Measurements from ENCODE around the gene LRRN2. TPM values are rescaled to one million over a fixed set of nuclear protein-coding genes. Genes with fewer than 3 reads are reported as not detected.
"Not testable (repeated sequence)": the region's sequence is repeated elsewhere in the genome, so short reads cannot be mapped to it uniquely, and the experiment has no call there.

Gene LRRN2
- total RNA-seq, result not detected

DNA sequence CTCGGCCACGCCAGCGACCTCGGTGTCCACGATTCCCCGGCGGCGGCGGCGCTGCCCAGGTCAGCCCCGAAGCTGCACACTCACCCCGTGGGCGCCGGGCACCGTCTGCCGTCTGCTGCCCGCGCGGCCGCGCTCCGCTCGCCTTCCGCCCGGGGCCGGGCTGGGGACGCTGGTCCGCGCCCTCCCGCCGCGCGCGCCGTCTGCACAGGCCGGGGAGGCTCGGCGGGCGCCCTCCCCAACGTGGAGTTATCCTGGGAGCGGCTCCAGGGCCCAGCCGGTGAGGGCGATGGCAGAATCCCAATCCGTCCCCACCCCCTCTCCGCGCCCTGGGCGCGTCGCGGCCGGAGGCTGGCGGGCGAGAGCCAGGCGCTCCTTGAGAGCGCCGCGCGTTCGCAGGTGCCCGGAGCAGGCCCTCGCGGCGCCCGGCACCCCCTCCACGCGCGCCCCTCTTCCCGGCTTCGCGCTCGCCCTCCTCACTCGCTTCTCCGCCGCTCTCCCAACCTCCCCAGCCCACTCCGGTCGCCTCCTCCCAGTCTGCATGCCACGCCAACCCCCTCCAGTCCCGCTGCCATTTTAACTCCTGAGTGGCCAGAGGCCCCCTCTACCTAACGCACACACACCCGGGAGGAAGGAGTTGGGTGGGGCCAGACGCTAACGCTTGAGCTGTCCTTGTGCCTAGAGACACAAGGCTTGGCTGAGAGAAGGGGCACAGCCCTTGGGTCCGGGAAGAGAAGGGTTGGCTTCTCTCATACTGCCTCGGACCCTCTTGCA is at the start of gene LRRN2:
Gene LRRN2 (minus strand): TSS at position 503 of the 771 bp plus-strand sequence. CDS start 65,746 bp downstream, outside the sequence.
- H3K9me3 Mint-ChIP-seq, result no peaks in the 10 kb centered on the region
- ATAC-seq (peak; percentile 36 to 46), DNase-seq (no peak)
- peak within 1 kb of the TSS; percentile 46 for H3K4me3 Mint-ChIP-seq
- peaks cover 10% of the 10 kb centered on the region for H3K4me1 Mint-ChIP-seq (ENCODE audit: low read depth)
- H3K36me3 Mint-ChIP-seq (ENCODE audit: insufficient read depth), result no peaks in the 10 kb centered on the region
- H3K27me3 Mint-ChIP-seq (ENCODE audit: low read depth), result peaks cover 50% of the 10 kb centered on the region

- no peak for DNase-seq
- Mint-ChIP-seq H3K9me3 (peaks cover 16% of the 10 kb centered on the region), H3K36me3 (ENCODE audit: insufficient read depth) (no peaks in the 10 kb centered on the region), H3K4me3 (no peak overlapping the region), H3K27me3 (ENCODE audit: low read depth) (peaks cover 15% of the 10 kb centered on the region), H3K4me1 (ENCODE audit: low read depth) (no peaks in the 10 kb centered on the region)
- no peak for ATAC-seq
These were observed 49.5 kb upstream of the LRRN2 start for GRCh38 chr1:204735042-204735441.

DNA sequence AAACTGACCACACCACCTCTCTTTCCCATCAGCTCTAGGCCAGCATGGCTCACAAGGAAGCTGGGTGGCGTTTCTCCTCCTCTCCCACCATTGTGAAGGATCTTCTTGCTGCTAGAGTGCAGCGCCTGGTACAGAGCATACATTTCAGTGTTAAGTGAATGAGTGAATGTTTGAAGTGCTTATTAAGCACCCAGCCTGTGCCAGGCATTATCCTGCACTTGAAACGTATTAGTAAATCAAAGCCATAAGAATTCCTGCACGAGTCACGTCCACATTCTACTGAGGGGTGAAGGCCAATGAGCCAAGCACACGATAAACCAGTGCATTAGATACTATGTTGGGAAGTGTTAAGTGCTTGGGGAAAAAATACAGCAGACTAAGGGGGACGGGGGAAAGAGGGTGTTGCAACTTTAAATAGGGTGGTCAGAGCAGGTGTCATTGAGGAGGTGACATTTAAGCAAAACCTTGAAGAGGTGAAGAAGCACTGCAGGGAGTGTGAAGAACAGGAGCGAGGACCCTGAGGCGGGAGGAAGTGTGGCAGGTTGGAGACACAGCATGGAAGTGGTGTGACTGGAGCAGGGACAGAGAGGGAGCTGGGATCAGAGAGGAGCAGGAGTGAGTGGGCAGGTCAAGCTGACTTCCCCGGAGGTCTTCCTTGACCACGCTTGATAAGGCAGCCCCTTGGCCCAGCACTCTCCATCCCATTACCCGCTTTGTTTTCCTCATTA is 48.5 kb upstream of the LRRN2 start:
- H3K4me3 Mint-ChIP-seq, result no peak overlapping the region
- no peak for ATAC-seq
- DNase-seq, result no peak
- peaks cover 16% of the 10 kb centered on the region for H3K9me3 Mint-ChIP-seq
- peaks cover 17% of the 10 kb centered on the region for H3K27me3 Mint-ChIP-seq (ENCODE audit: low read depth)
- H3K36me3 Mint-ChIP-seq (ENCODE audit: insufficient read depth), result no peaks in the 10 kb centered on the region
- H3K4me1 Mint-ChIP-seq (ENCODE audit: low read depth), result no peaks in the 10 kb centered on the region

DNA sequence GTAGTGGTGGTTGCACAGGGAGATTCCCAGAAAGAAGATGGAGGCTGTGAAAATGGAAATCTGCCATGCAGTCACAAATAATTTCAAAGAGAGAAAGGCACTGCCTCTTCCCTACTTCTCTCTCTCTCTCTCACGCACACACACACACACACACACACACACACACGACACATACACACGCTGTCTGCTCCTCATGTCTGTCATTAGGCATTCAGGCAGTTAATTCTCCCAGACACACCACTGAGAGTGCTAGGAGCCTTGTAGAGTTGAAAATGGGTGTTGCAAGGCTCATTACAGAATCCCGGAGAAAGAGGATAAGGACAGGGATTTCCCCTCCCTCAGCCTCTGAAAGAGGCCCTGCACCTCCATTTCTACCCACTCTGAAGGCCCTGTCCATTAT is 47.8 kb upstream of the LRRN2 start:
- Mint-ChIP-seq H3K27me3 (ENCODE audit: low read depth) (peaks cover 16% of the 10 kb centered on the region), H3K36me3 (ENCODE audit: insufficient read depth) (no peaks in the 10 kb centered on the region), H3K9me3 (peaks cover 10% of the 10 kb centered on the region), H3K4me3 (no peak overlapping the region), H3K4me1 (ENCODE audit: low read depth) (no peaks in the 10 kb centered on the region)
- DNase-seq (no peak), ATAC-seq (no peak)

DNA sequence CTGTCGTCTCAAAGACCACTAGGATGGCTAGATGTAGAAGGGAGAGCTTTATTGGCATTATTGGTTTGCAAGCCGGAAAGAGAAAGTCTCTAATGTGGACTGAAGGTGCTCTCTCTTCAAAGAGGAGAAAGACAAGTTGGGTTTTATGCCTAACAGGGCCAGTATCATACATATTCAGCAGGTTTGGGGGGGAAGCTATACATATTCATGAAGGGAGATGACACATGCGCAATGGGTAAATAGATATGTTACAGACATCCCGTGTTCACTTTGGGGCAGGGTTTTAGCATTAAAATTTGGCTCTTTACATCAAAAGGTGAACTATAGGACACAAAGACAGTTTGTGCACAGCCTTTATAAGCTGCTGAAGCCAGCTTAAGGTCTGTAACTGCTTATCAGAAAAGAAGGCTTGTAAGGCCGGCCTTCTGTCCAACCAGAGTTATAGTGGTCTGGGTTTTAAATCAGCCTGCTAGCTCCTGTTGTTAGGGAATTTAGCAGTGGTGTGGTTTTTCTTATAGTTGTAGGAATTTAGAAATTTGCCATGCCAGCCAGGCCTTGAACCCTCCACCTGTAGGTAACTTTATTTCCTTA is 46.5 kb upstream of the LRRN2 start:
- H3K36me3 Mint-ChIP-seq (ENCODE audit: insufficient read depth), result no peaks in the 10 kb centered on the region
- H3K4me1 Mint-ChIP-seq (ENCODE audit: low read depth), result no peaks in the 10 kb centered on the region
- H3K27me3 Mint-ChIP-seq (ENCODE audit: low read depth), result peaks cover 15% of the 10 kb centered on the region
- H3K4me3 Mint-ChIP-seq, result no peak overlapping the region
- ATAC-seq, result no peak
- no peak for DNase-seq
- H3K9me3 Mint-ChIP-seq, result peaks cover 3% of the 10 kb centered on the region

DNA sequence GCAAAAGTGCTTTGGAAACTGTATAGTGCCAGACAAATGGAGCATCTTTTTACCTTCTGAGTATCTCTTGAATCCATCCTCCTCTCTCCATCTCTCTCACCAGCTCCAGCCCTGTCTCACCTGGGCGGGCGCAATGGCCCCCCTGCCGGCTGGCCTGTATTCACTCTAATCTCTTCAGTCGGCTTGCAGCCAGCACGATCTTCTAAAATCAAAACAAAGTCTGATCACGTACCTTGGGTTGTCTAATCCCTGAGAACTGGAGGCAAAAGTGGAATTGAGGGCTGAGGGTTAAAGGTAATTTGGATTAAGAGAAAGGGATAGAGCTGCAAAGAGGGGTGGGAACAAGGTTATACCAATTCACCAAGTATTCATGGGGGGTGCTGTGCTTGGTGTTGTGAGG is 46.0 kb upstream of the LRRN2 start:
- Mint-ChIP-seq H3K27me3 (ENCODE audit: low read depth) (peaks cover 16% of the 10 kb centered on the region), H3K9me3 (no peaks in the 10 kb centered on the region), H3K4me1 (ENCODE audit: low read depth) (no peaks in the 10 kb centered on the region), H3K36me3 (ENCODE audit: insufficient read depth) (no peaks in the 10 kb centered on the region), H3K4me3 (no peak overlapping the region)
- ATAC-seq, result no peak
- DNase-seq, result no peak

- H3K36me3 Mint-ChIP-seq (ENCODE audit: insufficient read depth), result no peaks in the 10 kb centered on the region
- no peaks in the 10 kb centered on the region for H3K9me3 Mint-ChIP-seq
- ATAC-seq (no peak), DNase-seq (no peak)
- no peak overlapping the region for H3K4me3 Mint-ChIP-seq
- peaks cover 18% of the 10 kb centered on the region for H3K27me3 Mint-ChIP-seq (ENCODE audit: low read depth)
- no peaks in the 10 kb centered on the region for H3K4me1 Mint-ChIP-seq (ENCODE audit: low read depth)
These were observed 45.4 kb upstream of the LRRN2 start for GRCh38 chr1:204730826-204731459.

DNA sequence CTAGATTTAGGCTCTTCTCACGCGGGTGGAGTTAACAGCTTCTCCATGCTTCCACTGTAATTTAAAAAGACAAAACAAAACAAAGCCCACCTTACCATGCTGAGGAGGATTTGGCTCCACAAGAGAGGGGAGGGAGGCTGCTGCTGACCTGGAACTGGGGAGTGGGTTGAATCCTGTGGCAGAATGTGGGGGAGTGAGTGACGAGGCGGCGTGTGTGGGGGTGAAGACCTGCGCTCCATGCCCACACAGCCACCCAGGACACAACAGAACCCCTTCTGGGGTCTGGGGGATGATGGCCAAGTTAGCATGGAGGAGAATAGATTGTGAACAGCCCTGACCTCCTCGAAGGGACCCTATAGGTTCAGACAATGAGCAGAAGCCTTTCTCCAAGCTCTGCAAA is 44.0 kb upstream of the LRRN2 start:
- H3K4me3 Mint-ChIP-seq, result no peak overlapping the region
- no peaks in the 10 kb centered on the region for H3K4me1 Mint-ChIP-seq (ENCODE audit: low read depth)
- ATAC-seq, result no peak
- no peaks in the 10 kb centered on the region for H3K36me3 Mint-ChIP-seq (ENCODE audit: insufficient read depth)
- H3K27me3 Mint-ChIP-seq (ENCODE audit: low read depth), result peaks cover 23% of the 10 kb centered on the region
- DNase-seq, result no peak
- no peaks in the 10 kb centered on the region for H3K9me3 Mint-ChIP-seq

DNA sequence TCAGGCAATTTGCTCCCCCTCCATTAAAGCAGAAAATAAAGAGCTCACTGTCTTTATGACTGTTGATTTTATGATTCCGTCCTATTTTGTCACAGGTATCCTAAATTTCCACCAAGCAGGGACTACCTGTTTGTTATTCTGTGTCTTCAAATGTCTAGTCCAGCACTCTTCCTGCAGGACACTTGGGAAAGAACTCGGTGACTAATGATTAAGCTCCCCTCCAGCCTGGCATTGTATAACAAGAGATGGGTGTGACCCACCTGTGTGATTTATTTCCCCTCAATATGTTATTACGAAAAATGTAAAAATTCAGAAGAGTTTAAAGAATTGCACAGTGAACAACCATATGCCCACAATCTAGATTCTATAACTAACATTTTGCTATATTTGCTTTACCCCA is 42.9 kb upstream of the LRRN2 start:
- Mint-ChIP-seq H3K9me3 (no peaks in the 10 kb centered on the region), H3K4me1 (ENCODE audit: low read depth) (no peaks in the 10 kb centered on the region), H3K27me3 (ENCODE audit: low read depth) (peaks cover 22% of the 10 kb centered on the region), H3K4me3 (no peak overlapping the region), H3K36me3 (ENCODE audit: insufficient read depth) (no peaks in the 10 kb centered on the region)
- no peak for ATAC-seq
- DNase-seq, result no peak

DNA sequence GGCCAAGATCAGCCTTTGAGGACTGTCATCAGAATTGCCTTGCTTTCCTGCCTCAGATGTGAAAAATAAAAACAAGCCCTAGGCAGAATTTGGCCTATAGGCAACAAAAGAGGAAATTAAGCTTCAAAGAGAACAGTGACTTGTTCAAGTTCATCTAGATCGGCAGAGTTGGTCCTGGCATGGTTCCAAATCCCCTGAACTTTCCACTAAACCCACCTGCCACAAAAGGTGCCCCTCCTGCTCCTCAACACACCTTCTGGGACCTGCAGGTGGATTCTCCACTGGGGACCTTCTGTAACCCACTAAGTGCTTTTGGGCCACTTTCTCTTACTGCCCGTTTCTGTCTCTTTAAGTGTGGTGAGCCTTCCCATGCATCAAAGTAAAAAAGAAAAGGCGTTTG is 42.5 kb upstream of the LRRN2 start:
- Mint-ChIP-seq H3K4me3 (no peak overlapping the region), H3K36me3 (ENCODE audit: insufficient read depth) (no peaks in the 10 kb centered on the region), H3K9me3 (no peaks in the 10 kb centered on the region), H3K4me1 (ENCODE audit: low read depth) (no peaks in the 10 kb centered on the region), H3K27me3 (ENCODE audit: low read depth) (peaks cover 22% of the 10 kb centered on the region)
- DNase-seq (no peak), ATAC-seq (no peak)

GRCh38 chr1:204727438-204727837 is 41.9 kb upstream of the LRRN2 start:
- H3K9me3 Mint-ChIP-seq; H3K36me3 Mint-ChIP-seq (ENCODE audit: insufficient read depth); H3K4me3 Mint-ChIP-seq; ATAC-seq; H3K4me1 Mint-ChIP-seq (ENCODE audit: low read depth); DNase-seq: not testable (repeated sequence)
- H3K27me3 Mint-ChIP-seq (ENCODE audit: low read depth), result peaks cover 22% of the 10 kb centered on the region

GRCh38 chr1:204726478-204726877 is 40.9 kb upstream of the LRRN2 start:
- no peaks in the 10 kb centered on the region for H3K36me3 Mint-ChIP-seq (ENCODE audit: insufficient read depth)
- no peak for ATAC-seq
- H3K27me3 Mint-ChIP-seq (ENCODE audit: low read depth), result peaks cover 18% of the 10 kb centered on the region
- H3K4me1 Mint-ChIP-seq (ENCODE audit: low read depth), result no peaks in the 10 kb centered on the region
- no peak overlapping the region for H3K4me3 Mint-ChIP-seq
- H3K9me3 Mint-ChIP-seq, result no peaks in the 10 kb centered on the region
- DNase-seq, result no peak

DNA sequence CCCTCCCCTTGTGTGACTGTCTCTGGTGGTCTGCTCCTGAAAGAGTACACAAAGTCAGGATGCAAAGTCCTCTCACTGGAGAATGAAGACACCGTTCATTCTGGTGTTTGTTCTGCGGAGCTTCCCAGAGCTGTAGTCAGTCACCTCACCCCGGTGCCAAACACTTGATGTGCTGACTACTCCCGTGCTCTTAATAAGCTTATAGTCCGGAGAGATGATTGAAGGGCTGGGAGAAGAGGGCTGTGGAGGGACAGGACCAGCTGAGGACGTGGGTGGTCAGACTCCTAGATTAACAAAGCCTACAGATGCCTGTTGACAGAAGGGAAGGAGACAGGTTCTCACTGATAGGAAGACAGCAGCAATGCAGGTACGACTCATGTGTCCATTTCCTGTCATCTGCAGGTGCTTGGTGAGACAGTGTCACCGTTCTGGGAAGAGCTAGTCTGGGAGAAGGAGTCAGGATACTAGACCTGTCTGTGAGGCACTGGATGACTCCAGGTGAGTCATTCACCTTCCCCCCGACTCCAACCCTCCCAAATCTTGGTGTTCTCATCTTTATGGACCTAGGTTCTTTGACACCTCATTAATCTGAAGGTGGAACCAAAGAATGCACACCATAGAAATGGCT is 40.4 kb upstream of the LRRN2 start:
- ATAC-seq (no peak), DNase-seq (no peak)
- Mint-ChIP-seq H3K4me3 (no peak overlapping the region), H3K36me3 (ENCODE audit: insufficient read depth) (no peaks in the 10 kb centered on the region), H3K27me3 (ENCODE audit: low read depth) (peaks cover 16% of the 10 kb centered on the region), H3K9me3 (no peaks in the 10 kb centered on the region), H3K4me1 (ENCODE audit: low read depth) (no peaks in the 10 kb centered on the region)

- ATAC-seq, result no peak
- no peaks in the 10 kb centered on the region for H3K4me1 Mint-ChIP-seq (ENCODE audit: low read depth)
- peaks cover 15% of the 10 kb centered on the region for H3K27me3 Mint-ChIP-seq (ENCODE audit: low read depth)
- H3K36me3 Mint-ChIP-seq (ENCODE audit: insufficient read depth), result no peaks in the 10 kb centered on the region
- no peaks in the 10 kb centered on the region for H3K9me3 Mint-ChIP-seq
- H3K4me3 Mint-ChIP-seq, result no peak overlapping the region
- no peak for DNase-seq
These were observed 37.7 kb upstream of the LRRN2 start for GRCh38 chr1:204723131-204723787.
